GM21381 (cell line): ENCODE measurements around the gene GGT6.

ENCODE experiments used
- ATAC-seq: cut with Tn5 transposase; IDR thresholded peaks from one replicate; pipeline ENCODE4 v1.9.1; 2021; ENCODE audit warnings: mild to moderate bottlenecking, moderate library complexity; ENCODE audit not compliant: unreplicated experiment

Gene GGT6

DNA sequence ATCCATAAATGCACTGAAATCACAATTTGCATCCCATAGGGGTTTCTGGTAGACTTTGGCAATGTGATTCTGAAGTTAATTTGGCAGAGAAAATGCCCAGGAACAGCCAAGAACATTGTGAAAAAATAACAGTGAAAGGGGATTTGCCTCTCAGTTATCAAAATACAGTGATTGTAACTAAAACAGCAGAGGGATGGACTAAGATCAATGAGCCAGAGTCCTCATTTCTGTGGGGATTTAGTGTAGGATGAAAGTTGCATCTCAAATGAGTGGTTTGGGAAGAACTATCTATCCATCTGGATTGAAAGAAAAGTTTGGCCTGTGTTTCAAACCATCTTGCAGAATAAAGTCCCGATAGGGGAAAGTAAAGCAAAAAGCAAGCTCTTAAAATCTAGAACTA lies 33.2 kb downstream of the GGT6 start:
- no peak for ATAC-seq

- ATAC-seq, result no peak
Observed at GRCh38 chr17:4525691-4526397, 34.5 kb downstream of the GGT6 start.

GRCh38 chr17:4523946-4524345 lies 36.4 kb downstream of the GGT6 start:
- ATAC-seq, result no peak

GRCh38 chr17:4522661-4523060 lies 37.7 kb downstream of the GGT6 start:
- ATAC-seq, result no peak

- ATAC-seq, result no peak
Observed at GRCh38 chr17:4520894-4521600, 39.3 kb downstream of the GGT6 start.

DNA sequence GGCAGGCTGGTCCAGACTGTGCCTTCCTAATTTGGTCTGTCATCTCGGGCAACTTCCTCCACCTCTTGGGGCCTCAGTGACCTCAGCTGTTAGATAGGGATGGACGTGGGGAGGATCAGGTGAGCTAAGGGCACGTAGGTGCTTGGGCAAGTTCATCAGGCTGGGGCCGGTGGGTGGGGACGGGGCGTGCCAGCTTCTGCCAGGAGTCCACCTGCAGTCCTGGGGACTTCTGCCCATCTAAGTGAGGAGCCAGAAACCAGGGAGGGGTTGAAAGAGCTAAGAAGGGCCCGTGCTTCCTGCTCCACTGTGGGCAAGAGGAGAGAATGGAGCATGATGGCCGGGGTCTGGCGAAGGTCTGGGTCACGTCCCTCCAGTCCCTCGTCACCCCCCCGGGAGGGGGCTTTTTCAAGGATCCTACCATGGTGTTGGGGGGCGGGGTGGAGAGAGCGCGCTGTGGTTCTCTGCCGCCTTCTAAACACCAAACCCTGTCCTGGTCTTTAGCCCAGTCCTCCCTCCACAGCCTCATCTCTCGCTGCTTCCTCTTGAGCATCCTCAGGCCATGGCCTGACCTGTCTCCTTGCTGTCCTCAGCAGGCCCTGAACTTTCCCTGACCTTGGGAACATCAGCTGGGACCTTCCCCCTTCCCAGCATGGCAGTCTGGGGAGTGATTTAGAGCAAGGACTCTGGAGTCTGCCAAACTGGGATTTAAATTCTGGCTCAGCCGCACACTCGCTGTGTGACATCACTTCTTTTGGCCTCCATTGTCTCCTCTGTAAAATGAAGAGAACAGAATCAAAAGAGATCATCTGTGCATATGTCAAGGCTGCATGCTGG lies 40.1 kb downstream of the GGT6 start:
- ATAC-seq, result no peak

DNA sequence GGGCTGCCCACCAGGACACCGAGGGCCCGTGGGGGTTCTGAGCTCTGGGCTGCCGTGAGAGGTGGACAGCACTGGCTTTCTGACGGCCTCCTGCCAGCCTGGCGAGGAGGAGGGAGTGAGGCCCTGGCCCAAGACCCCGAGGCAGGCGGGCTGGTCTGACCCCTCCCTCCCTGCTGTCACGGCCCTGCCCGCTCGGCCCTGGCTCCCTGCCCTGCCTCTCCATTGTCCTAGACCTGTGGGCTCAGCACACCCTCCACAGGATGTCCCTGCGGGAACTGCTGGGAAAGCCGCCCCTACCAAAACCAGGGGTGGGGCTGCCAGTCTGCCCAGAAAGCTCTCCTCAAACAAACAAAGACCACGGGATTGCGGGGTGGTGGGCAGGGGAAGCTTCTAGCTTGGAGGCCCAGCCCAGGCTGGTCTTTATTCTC lies 41.0 kb downstream of the GGT6 start:
- no peak for ATAC-seq

GRCh38 chr17:4518901-4519300 lies 41.5 kb downstream of the GGT6 start:
- no peak for ATAC-seq

DNA sequence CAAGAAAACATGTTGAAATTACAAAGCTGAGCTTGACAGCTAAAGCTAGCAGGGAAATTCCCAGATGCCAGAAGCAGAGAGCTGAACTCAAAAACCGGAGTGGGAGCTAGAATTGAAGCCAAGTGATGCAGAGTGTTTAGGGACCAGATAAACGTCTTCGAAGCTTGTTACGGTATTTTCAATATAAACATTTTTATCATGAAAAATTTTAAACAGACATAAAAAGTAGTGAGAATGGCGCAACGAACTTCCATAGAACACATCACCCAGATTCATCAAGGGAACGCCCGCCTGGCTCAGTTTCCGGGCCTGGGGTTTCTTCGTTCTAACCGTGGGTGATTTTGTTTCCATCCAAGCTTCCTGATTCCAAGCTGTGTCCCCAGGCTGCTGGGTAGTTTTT lies 43.6 kb downstream of the GGT6 start:
- ATAC-seq, result no peak

GRCh38 chr17:4515501-4515900 lies 44.9 kb downstream of the GGT6 start:
- no peak for ATAC-seq

DNA sequence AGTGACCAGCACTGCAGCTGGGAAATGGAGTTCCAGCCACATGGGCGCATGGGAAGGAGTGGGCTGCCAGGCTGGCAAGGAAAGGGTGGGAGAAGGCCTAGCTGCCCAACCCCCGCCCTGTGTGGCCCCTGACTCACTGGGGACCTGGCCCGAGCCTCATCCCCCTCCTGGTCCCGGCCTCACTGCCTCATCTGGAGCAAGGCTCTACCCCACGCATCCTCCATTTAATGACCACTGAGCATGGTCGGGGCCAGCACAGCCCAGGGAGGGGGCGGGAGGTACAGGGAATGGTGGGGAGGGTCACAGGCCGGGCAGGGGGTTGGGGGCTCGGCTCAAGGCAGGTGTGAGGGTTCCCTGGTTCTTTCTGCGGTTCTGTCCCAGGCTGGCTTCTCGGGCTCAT lies 45.6 kb downstream of the GGT6 start:
- ATAC-seq, result no peak

DNA sequence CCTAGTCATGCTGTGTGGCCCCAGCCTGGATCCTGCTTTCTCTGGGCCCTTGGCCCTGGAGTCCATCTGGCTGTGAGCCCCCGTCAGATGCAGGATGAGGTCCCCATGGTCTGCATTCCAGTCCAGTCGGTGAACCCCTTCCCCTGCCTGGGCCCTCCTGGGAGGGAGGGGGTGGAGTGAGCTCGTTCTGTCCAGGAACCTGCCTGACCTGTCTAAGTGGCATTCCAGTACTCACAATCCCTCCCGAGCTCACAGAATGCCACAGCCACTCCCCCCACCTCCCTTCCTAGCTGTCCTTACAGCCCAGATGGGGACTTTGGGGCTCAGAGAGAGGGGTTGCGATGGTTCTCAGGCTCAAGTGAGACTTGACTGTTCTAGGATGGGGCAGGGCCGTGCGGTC lies 46.2 kb downstream of the GGT6 start:
- no peak for ATAC-seq

- ATAC-seq, result no peak
Observed at GRCh38 chr17:4513113-4514032, 47.0 kb downstream of the GGT6 start.

GRCh38 chr17:4512156-4513112 lies 47.9 kb downstream of the GGT6 start:
- no peak for ATAC-seq

GRCh38 chr17:4511199-4511932 lies 49.0 kb downstream of the GGT6 start:
- no peak for ATAC-seq

- no peak for ATAC-seq
Observed at GRCh38 chr17:4510618-4510941, 49.8 kb downstream of the GGT6 start.

DNA sequence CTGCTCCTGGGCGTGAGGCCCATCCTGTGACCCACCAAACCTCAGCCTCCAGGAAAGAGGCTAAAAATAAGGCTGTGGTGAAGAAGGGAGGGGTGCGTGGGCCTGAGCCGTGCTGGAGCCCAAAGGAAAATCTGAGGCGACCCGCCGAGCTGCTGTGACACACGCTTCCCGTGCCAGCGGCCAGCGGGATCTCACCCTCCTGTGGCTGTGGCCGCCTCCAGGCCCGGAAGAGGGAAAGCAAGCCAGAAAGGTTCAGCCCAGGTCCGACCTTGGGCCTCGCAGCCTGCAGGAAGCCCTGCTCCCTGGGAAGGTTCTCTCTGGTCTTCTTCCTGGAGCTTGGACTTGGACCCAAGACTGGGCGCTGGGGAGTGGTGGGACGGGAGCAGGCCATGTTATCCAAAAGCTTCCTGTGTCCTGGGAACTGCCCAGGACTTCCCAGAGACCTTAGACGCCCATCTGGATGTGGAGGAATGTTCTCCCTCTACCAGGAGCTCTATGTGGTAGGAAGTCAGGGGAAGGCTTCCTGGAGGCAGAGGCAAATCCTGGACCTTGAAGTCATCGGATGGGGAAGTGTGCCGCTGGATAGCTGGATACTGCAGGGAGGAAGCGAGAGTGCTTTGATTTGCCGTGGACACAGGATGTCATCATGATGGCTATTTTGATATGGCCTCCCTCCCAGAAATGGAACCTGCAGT lies 50.3 kb downstream of the GGT6 start:
- ATAC-seq, result no peak

- no peak for ATAC-seq
Observed at GRCh38 chr17:4509401-4509800, 51.0 kb downstream of the GGT6 start.
